ENCODE results near the gene RABAC1.

DNA sequence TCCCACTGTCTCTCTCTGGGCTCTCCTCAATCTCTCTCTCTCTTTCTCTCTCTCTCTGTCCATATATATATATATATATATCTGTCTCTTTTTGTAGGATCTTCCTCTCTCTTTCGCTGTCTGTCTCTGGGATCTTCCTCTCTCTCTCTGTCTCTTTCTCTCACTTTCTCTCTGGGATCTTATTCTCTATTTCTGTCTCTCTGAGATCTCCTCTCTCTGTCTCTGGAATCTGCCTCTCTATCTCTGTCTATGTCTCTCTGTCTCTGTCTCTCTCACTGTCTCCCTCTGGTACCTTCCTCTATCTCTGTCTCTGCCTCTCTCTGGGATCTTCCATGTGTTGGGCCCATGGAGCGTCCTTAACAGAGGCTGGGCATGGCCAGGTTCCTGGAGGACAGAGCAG, 31.5 kb upstream of the RABAC1 start:
- TF ChIP-seq, protein P1, sequence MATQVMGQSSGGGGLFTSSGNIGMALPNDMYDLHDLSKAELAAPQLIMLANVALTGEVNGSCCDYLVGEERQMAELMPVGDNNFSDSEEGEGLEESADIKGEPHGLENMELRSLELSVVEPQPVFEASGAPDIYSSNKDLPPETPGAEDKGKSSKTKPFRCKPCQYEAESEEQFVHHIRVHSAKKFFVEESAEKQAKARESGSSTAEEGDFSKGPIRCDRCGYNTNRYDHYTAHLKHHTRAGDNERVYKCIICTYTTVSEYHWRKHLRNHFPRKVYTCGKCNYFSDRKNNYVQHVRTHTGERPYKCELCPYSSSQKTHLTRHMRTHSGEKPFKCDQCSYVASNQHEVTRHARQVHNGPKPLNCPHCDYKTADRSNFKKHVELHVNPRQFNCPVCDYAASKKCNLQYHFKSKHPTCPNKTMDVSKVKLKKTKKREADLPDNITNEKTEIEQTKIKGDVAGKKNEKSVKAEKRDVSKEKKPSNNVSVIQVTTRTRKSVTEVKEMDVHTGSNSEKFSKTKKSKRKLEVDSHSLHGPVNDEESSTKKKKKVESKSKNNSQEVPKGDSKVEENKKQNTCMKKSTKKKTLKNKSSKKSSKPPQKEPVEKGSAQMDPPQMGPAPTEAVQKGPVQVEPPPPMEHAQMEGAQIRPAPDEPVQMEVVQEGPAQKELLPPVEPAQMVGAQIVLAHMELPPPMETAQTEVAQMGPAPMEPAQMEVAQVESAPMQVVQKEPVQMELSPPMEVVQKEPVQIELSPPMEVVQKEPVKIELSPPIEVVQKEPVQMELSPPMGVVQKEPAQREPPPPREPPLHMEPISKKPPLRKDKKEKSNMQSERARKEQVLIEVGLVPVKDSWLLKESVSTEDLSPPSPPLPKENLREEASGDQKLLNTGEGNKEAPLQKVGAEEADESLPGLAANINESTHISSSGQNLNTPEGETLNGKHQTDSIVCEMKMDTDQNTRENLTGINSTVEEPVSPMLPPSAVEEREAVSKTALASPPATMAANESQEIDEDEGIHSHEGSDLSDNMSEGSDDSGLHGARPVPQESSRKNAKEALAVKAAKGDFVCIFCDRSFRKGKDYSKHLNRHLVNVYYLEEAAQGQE (IDR thresholded peaks at IDR 0.05; ENCODE audit: low read depth), result no peak
- TF ChIP-seq, protein P2, sequence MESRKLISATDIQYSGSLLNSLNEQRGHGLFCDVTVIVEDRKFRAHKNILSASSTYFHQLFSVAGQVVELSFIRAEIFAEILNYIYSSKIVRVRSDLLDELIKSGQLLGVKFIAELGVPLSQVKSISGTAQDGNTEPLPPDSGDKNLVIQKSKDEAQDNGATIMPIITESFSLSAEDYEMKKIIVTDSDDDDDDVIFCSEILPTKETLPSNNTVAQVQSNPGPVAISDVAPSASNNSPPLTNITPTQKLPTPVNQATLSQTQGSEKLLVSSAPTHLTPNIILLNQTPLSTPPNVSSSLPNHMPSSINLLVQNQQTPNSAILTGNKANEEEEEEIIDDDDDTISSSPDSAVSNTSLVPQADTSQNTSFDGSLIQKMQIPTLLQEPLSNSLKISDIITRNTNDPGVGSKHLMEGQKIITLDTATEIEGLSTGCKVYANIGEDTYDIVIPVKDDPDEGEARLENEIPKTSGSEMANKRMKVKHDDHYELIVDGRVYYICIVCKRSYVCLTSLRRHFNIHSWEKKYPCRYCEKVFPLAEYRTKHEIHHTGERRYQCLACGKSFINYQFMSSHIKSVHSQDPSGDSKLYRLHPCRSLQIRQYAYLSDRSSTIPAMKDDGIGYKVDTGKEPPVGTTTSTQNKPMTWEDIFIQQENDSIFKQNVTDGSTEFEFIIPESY (IDR thresholded peaks at IDR 0.05; ENCODE audit: extremely low read depth, insufficient replicate concordance, low read length), result no peak
- TF ChIP-seq, protein P3, sequence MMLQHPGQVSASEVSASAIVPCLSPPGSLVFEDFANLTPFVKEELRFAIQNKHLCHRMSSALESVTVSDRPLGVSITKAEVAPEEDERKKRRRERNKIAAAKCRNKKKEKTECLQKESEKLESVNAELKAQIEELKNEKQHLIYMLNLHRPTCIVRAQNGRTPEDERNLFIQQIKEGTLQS (IDR thresholded peaks at IDR 0.05), result no peak
- no peak for TF ChIP-seq POLR2A (IDR thresholded peaks at IDR 0.05; ENCODE audit: borderline replicate concordance, extremely low read depth, insufficient read depth, insufficient read length)
- TF ChIP-seq YY1 (IDR thresholded peaks at IDR 0.05; ENCODE audit: extremely low read depth, insufficient replicate concordance, low read depth, low read length), result no peak
- TF ChIP-seq, protein P4, sequence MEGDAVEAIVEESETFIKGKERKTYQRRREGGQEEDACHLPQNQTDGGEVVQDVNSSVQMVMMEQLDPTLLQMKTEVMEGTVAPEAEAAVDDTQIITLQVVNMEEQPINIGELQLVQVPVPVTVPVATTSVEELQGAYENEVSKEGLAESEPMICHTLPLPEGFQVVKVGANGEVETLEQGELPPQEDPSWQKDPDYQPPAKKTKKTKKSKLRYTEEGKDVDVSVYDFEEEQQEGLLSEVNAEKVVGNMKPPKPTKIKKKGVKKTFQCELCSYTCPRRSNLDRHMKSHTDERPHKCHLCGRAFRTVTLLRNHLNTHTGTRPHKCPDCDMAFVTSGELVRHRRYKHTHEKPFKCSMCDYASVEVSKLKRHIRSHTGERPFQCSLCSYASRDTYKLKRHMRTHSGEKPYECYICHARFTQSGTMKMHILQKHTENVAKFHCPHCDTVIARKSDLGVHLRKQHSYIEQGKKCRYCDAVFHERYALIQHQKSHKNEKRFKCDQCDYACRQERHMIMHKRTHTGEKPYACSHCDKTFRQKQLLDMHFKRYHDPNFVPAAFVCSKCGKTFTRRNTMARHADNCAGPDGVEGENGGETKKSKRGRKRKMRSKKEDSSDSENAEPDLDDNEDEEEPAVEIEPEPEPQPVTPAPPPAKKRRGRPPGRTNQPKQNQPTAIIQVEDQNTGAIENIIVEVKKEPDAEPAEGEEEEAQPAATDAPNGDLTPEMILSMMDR (IDR thresholded peaks at IDR 0.05 in 2 of 3, conservative IDR thresholded peaks at IDR 0.05 in 1 of 3; ENCODE audit: borderline replicate concordance in 1 of 3, insufficient read depth in 1 of 3, low read depth in 2 of 3, low read length in 2 of 3), result no peak
- no peak for TF ChIP-seq RAD21 (IDR thresholded peaks at IDR 0.05; ENCODE audit: low read depth)
- TF ChIP-seq EZH2phosphoT487 (IDR thresholded peaks at IDR 0.05; ENCODE audit: borderline replicate concordance), result no peak
- TF ChIP-seq EZH2 (IDR thresholded peaks at IDR 0.05), result no peak
- no peak for TF ChIP-seq POLR2AphosphoS5 (IDR thresholded peaks at IDR 0.05; ENCODE audit: low read depth, low read length)
- no peak for TF ChIP-seq ZNF274 (IDR thresholded peaks at IDR 0.05; ENCODE audit: low read depth, low read length)

All from HCT116 (cell line).